Measurements from ENCODE around the gene TCP10L. TPM values are rescaled to one million over a fixed set of nuclear protein-coding genes. Genes with fewer than 3 reads are reported as not detected.

The TCP10L gene
- total and polyA plus RNA-seq, 2 of the 4 experiments (the other 2 are of a cell fraction): 0.09 TPM; not detected in 1

DNA sequence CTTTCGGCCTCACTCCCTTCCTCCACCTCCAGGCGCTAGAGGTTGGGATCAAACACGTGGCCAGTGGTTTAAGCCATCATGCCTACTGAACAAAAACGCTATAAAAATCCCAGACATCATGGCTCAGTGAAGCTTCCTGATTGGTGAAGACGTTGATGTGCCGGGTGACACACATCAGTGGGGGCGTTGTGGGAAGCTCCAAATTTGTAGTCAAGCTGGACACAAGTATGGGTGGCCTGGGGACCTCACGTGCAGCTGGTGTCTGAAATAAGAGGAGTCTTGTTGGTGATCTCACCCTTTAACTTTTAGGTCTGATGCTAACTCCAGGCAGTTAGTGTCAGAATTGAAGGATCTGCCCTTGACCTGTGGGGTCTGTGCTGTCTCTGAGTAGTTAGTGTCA is 20.1 kb upstream of the TCP10L start:
- no peak overlapping the region for H2AK9ac ChIP-seq (replicated peaks; ENCODE audit: low read depth, low read length, poor library complexity)
- 0 out of 2 replicates have a peak, but pooled peaks cover 4% of the 10 kb centered on the region for H4K20me1 ChIP-seq (ENCODE audit: insufficient read depth, low read length)
- H2BK5ac ChIP-seq (ENCODE audit: low read depth, low read length, poor library complexity, severe bottlenecking): no peak overlapping the region
- no peak overlapping the region for H2AK5ac ChIP-seq (ENCODE audit: low read depth, low read length)
- no peak overlapping the region for H3K14ac ChIP-seq (replicated peaks; ENCODE audit: low read depth, low read length)
- 94% methylated on average over 3 of the region's 8 CpGs; no CpG with 5 or more reads in 1 of the 2 experiments for WGBS, 2 experiments (ENCODE audit: extremely low coverage in 2 of 2, insufficient read length in 1 of 2)
- H3K27me3 ChIP-seq (ENCODE audit: control insufficient read depth, insufficient read depth, low read length): no peaks in the 10 kb centered on the region
- H3K79me1 ChIP-seq (ENCODE audit: low read depth in 1 of 2, low read length in 2 of 2): peaks cover 10 to 13% of the 10 kb centered on the region in 2 experiments
- H3K4me2 ChIP-seq (ENCODE audit: low read depth, low read length): no peak overlapping the region
- H3K56ac ChIP-seq (ENCODE audit: extremely low read depth, insufficient read depth, low read length): no peak overlapping the region
- H4K91ac ChIP-seq (ENCODE audit: insufficient read depth, low read depth, low read length): no peak overlapping the region
- in situ Hi-C loops (cut with MboI; ENCODE audit: low sequenced_read_pairs) (no loop called here), intact Hi-C loops (cut with micrococcal nuclease) (no loop called here), dilution Hi-C loops (cut with HindIII; ENCODE audit: low sequenced_read_pairs, unreplicated experiment) (no loop called here)
- H3K9me1 ChIP-seq (ENCODE audit: insufficient read depth, low read length): no peaks in the 10 kb centered on the region
- no peak overlapping the region for H3K4ac ChIP-seq (ENCODE audit: low read depth, low read length)
- H3K36me3 ChIP-seq (ENCODE audit: control insufficient read depth, insufficient read depth, low read length): peaks cover 40% of the 10 kb centered on the region
- no peaks in the 10 kb centered on the region for H3K9me3 ChIP-seq (ENCODE audit: control insufficient read depth, insufficient read depth, low read length)
- no peak overlapping the region for H3K18ac ChIP-seq (ENCODE audit: low read depth, low read length)
- no peak overlapping the region for H3K9ac ChIP-seq (ENCODE audit: low read depth, low read length)
- H3K4me1 ChIP-seq (ENCODE audit: control insufficient read depth, insufficient read depth, low read length): no peaks in the 10 kb centered on the region
- H3K27ac ChIP-seq (ENCODE audit: insufficient read depth, low read length): no peak overlapping the region
- H3K23ac ChIP-seq (ENCODE audit: low read depth, low read length): no peak overlapping the region
- ATAC-seq (ENCODE audit: low read depth) (no peak), DNase-seq (no peak)
- no peak overlapping the region for H4K8ac ChIP-seq (ENCODE audit: low read depth in 2 of 2, low read length in 2 of 2)
- no peak overlapping the region for H3K4me3 ChIP-seq (ENCODE audit: insufficient read depth, low read depth, low read length)
- ChIA-PET CTCF (no interaction called here), POLR2A (ENCODE audit: unreplicated experiment) (no interaction called here)
- BruUV-seq (replicated peaks): no TSS peak
- no peak overlapping the region for H2BK15ac ChIP-seq (ENCODE audit: low read depth, low read length)
- H2BK20ac ChIP-seq (ENCODE audit: low read depth, low read length): no peak overlapping the region
- no peak for TF ChIP-seq FOS (IDR thresholded peaks at IDR 0.05; ENCODE audit: low read depth, low read length)
- no peak for TF ChIP-seq MXI1 (IDR thresholded peaks at IDR 0.05; ENCODE audit: borderline replicate concordance, low read depth, low read length)
- no peak overlapping the region for H2BK120ac ChIP-seq (ENCODE audit: low read depth, low read length)
- H4K5ac ChIP-seq (ENCODE audit: low read depth, low read length): no peak overlapping the region
- no peak overlapping the region for H2AFZ ChIP-seq (replicated peaks; ENCODE audit: low read length, poor library complexity)

Data from IMR-90 (cell line).